SK-N-SH treated with all-trans-retinoic acid at 6 μM for 48 hours (cell line): ENCODE measurements around the gene MMP17.

Source experiments
- ARNTL ChIP-seq: fragments of 450-650 bp; formaldehyde crosslinking; IDR thresholded peaks from 2 replicates; pipeline ENCODE4 v1.5.0; 2020; ENCODE audit warnings: low read depth, mild to moderate bottlenecking, moderate library complexity, borderline replicate concordance
- CSDC2 ChIP-seq: fragments of 250-450 bp; sonication (Bioruptor Pico); IDR thresholded peaks from 2 replicates; pipeline ENCODE4 v1.5.0; 2020; ENCODE audit warnings: mild to moderate bottlenecking, moderate library complexity
- ESRRG ChIP-seq: fragments of 250-450 bp; sonication (Bioruptor Pico); IDR thresholded peaks from 2 replicates; pipeline ENCODE4 v1.6.1; 2021; ENCODE audit warnings: mild to moderate bottlenecking
- GLIS3 ChIP-seq: fragments of 250-450 bp; sonication (Bioruptor Pico); IDR thresholded peaks from 2 replicates; pipeline ENCODE4 v1.5.0; 2020; ENCODE audit warnings: mild to moderate bottlenecking, moderate library complexity
- OSR1 ChIP-seq: fragments of 250-450 bp; sonication (Bioruptor Pico); IDR thresholded peaks from 2 replicates; pipeline ENCODE4 v1.8.0; 2022; ENCODE audit warnings: moderate library complexity, mild to moderate bottlenecking, inconsistent platforms
- PATZ1 ChIP-seq: fragments of 250-450 bp; sonication (Bioruptor Pico); IDR thresholded peaks from 2 replicates; pipeline ENCODE4 v1.8.0; 2020; ENCODE audit warnings: mild to moderate bottlenecking, moderate library complexity, borderline replicate concordance
- POU6F1 ChIP-seq: fragments of 250-450 bp; sonication (Bioruptor Pico); IDR thresholded peaks from 2 replicates; pipeline ENCODE4 v1.8.0; 2021; ENCODE audit warnings: low read depth, mild to moderate bottlenecking, moderate library complexity, borderline replicate concordance
- RARB ChIP-seq: fragments of 250-450 bp; sonication (Bioruptor Pico); IDR thresholded peaks from 2 replicates; pipeline ENCODE4 v1.8.0; 2021; ENCODE audit warnings: mild to moderate bottlenecking, moderate library complexity
- TSHZ2 ChIP-seq: fragments of 250-450 bp; sonication (Bioruptor Pico); IDR thresholded peaks from 2 replicates; pipeline ENCODE4 v1.5.0; 2020; ENCODE audit warnings: mild to moderate bottlenecking, moderate library complexity
- ZC3H10 ChIP-seq: fragments of 250-450 bp; sonication (Bioruptor Pico); IDR thresholded peaks from 2 replicates; pipeline ENCODE4 v1.5.1; 2021; ENCODE audit warnings: mild to moderate bottlenecking, moderate library complexity
- ZFP30 ChIP-seq: fragments of 450-650 bp; formaldehyde crosslinking; IDR thresholded peaks from 2 replicates; pipeline ENCODE4 v1.5.0; 2022; ENCODE audit warnings: mild to moderate bottlenecking, moderate library complexity
- ZNF565 ChIP-seq: fragments of 450-650 bp; formaldehyde crosslinking; conservative IDR thresholded peaks from 2 replicates; pipeline ENCODE4 v1.5.0; 2020; ENCODE audit warnings: low read depth, mild to moderate bottlenecking, moderate library complexity
- ZNF8 ChIP-seq: fragments of 450-650 bp; formaldehyde crosslinking; IDR thresholded peaks from 2 replicates; pipeline ENCODE4 v1.5.0; 2020; ENCODE audit warnings: mild to moderate bottlenecking, moderate library complexity

- TF ChIP-seq ESRRG (CRISPR knock-in tag) (no peak), RARB (CRISPR knock-in tag) (no peak), OSR1 (CRISPR knock-in tag) (no peak), CSDC2 (CRISPR knock-in tag) (no peak), GLIS3 (no peak), PATZ1 (CRISPR knock-in tag) (no peak), TSHZ2 (no peak), POU6F1 (CRISPR knock-in tag) (no peak), ARNTL (CRISPR knock-in tag) (no peak), ZNF8 (no peak), ZC3H10 (CRISPR knock-in tag) (no peak), ZNF565 (no peak), ZFP30 (no peak)
Measured at GRCh38 chr12:131867471-131867870, 39.3 kb downstream of the MMP17 start.
